KMS-11 (cell line): ENCODE results near the gene ZYG11B.

Experiments used
- H2AFZ ChIP-seq: fragments of 200-600 bp; sonication (generic); 2 replicates; pipeline ENCODE4 v1.6.1; 2016; ENCODE audit warnings: antibody characterized with exemption, mixed run types, low read depth
- H3K27ac ChIP-seq: fragments of 200-600 bp; sonication (generic); 2 replicates; pipeline ENCODE4 v1.6.1; 2016; ENCODE audit warnings: mild to moderate bottlenecking, mixed run types
- H3K27me3 ChIP-seq: fragments of 200-600 bp; sonication (generic); 2 replicates; pipeline ENCODE4 v1.6.1; 2017; ENCODE audit warnings: mild to moderate bottlenecking, low read depth, mixed run types, moderate library complexity; ENCODE audit not compliant: insufficient read depth
- H3K36me3 ChIP-seq: fragments of 200-600 bp; sonication (generic); 2 replicates; pipeline ENCODE4 v1.6.1; 2017; ENCODE audit warnings: mild to moderate bottlenecking, mixed run types; ENCODE audit not compliant: insufficient read depth
- H3K4me1 ChIP-seq: fragments of 200-600 bp; sonication (generic); 2 replicates; pipeline ENCODE4 v1.6.1; 2016; ENCODE audit warnings: mild to moderate bottlenecking, low read depth, mixed run types; ENCODE audit not compliant: poor library complexity, severe bottlenecking
- H3K4me2 ChIP-seq: fragments of 200-600 bp; sonication (generic); 2 replicates; pipeline ENCODE4 v1.7.0; 2016; ENCODE audit warnings: mild to moderate bottlenecking, mixed run types
- H3K4me3 ChIP-seq: fragments of 200-600 bp; sonication (generic); IDR thresholded peaks from 2 replicates; pipeline ENCODE4 v1.6.1; 2017; ENCODE audit warnings: low read depth, low read length, mixed read lengths; ENCODE audit not compliant: insufficient read depth
- H3K79me2 ChIP-seq: fragments of 200-600 bp; sonication (generic); 2 replicates; pipeline ENCODE4 v1.6.1; 2016; ENCODE audit warnings: low read depth, mixed run types; ENCODE audit not compliant: insufficient read depth
- H3K9ac ChIP-seq: fragments of 200-600 bp; sonication (generic); 2 replicates; pipeline ENCODE4 v1.6.1; 2016; ENCODE audit warnings: mild to moderate bottlenecking, mixed run types
- H4K20me1 ChIP-seq: fragments of 200-600 bp; sonication (generic); 2 replicates; pipeline ENCODE4 v1.6.1; 2016; ENCODE audit warnings: mild to moderate bottlenecking, mixed run types; ENCODE audit not compliant: insufficient read depth
- CTCF ChIP-seq: fragments of 200-600 bp; sonication (generic); conservative IDR thresholded peaks from 2 replicates; pipeline ENCODE4 v1.6.1; 2017; ENCODE audit warnings: low read depth, mild to moderate bottlenecking, antibody characterized with exemption, low read length, moderate library complexity, mixed read lengths

ZYG11B gene

GRCh38 chr1:52753169-52753568 lies 26.9 kb downstream of the ZYG11B start:
- Histone ChIP-seq H4K20me1 (no peaks in the 10 kb centered on the region), H3K36me3 (no peaks in the 10 kb centered on the region), H2AFZ (no peak overlapping the region), H3K4me2 (no peak overlapping the region), H3K27ac (no peak overlapping the region), H3K4me3 (no peak overlapping the region), H3K4me1 (no peaks in the 10 kb centered on the region), H3K9ac (no peak overlapping the region), H3K27me3 (no peaks in the 10 kb centered on the region), H3K79me2 (no peaks in the 10 kb centered on the region)
- no peak for TF ChIP-seq CTCF

DNA sequence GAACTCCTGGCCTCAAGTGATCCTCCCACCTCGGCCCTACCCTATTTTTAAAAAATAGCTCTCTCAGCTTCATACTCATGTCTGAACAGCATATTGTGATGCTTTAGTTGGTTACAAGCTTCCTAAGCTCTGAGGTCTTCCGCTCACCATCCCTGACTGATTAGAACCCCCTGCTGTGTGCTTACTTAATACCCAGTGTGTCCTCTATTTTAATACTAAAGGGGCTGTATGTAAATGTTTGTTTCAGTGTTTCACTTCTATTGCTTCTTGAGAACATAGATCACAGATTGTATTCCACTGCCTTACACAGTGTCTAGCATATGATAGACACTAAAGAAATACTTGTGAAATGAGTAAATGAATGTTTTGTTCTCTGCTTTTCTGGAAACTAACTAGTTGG lies 29.8 kb downstream of the ZYG11B start:
- H3K4me2 ChIP-seq = no peak overlapping the region
- no peak overlapping the region for H2AFZ ChIP-seq
- H3K27me3 ChIP-seq = no peaks in the 10 kb centered on the region
- no peak for TF ChIP-seq CTCF
- H3K79me2 ChIP-seq = no peaks in the 10 kb centered on the region
- no peak overlapping the region for H3K27ac ChIP-seq
- H3K36me3 ChIP-seq = no peaks in the 10 kb centered on the region
- no peak overlapping the region for H3K4me3 ChIP-seq
- H3K9ac ChIP-seq = no peak overlapping the region
- no peaks in the 10 kb centered on the region for H4K20me1 ChIP-seq
- H3K4me1 ChIP-seq = no peaks in the 10 kb centered on the region

DNA sequence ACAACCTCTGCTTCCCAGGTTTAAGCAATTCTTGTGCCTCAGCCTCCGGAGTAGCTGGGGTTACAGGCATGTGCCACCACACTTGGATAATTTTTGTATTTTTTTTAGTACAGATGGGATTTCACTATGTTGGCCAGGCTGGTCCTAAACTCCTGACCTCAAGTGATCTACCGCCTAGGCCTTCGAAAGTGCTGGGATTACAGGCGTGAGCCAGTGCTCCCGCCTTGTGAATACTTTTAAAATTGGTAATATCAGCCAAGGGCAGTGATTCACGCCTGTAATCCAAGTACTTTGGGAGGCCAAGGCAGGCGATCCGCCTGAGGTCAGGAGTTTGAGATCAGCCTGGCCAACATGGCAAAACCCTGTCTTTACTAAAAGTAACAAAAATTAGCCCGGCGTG lies 33.7 kb downstream of the ZYG11B start:
- TF ChIP-seq CTCF = no peak
- Histone ChIP-seq H3K4me2 (no peak overlapping the region), H4K20me1 (no peaks in the 10 kb centered on the region), H3K27ac (no peak overlapping the region), H3K4me1 (no peaks in the 10 kb centered on the region), H3K9ac (no peak overlapping the region), H3K27me3 (no peaks in the 10 kb centered on the region), H2AFZ (no peak overlapping the region), H3K36me3 (no peaks in the 10 kb centered on the region), H3K79me2 (no peaks in the 10 kb centered on the region), H3K4me3 (no peak overlapping the region)

- no peaks in the 10 kb centered on the region for H3K27me3 ChIP-seq
- no peak overlapping the region for H3K4me3 ChIP-seq
- no peak overlapping the region for H3K27ac ChIP-seq
- H3K4me1 ChIP-seq = no peaks in the 10 kb centered on the region
- no peak overlapping the region for H3K4me2 ChIP-seq
- H2AFZ ChIP-seq = no peak overlapping the region
- H3K9ac ChIP-seq = no peak overlapping the region
- no peaks in the 10 kb centered on the region for H3K36me3 ChIP-seq
- no peak for TF ChIP-seq CTCF
- H3K79me2 ChIP-seq = no peaks in the 10 kb centered on the region
- H4K20me1 ChIP-seq = no peaks in the 10 kb centered on the region
These were observed 41.5 kb downstream of the ZYG11B start for GRCh38 chr1:52767596-52768280.
